Esophagus muscularis mucosa (tissue), 3 donors: ENCODE measurements around the gene NPPB.

Source experiments
- CTCF ChIP-seq, 3 experiments: fragments of 200-600 bp in 2 of 3; fragments of 450-650 bp in 1 of 3; sonication (generic) in 2 of 3; IDR thresholded peaks; one replicate each; pipeline ENCODE4 v1.5.1; 2017 to 2019; ENCODE audit warnings: antibody characterized with exemption in 3 of 3, mild to moderate bottlenecking in 2 of 3, moderate library complexity in 1 of 3
- EP300 ChIP-seq: sonication (generic); formaldehyde crosslinking; IDR thresholded peaks from one replicate; pipeline ENCODE4 v1.6.1; 2017; ENCODE audit warnings: antibody characterized with exemption

- TF ChIP-seq CTCF (IDR thresholded peaks at IDR 0.05), result no peak
- TF ChIP-seq EP300, result no peak
Measured at GRCh38 chr1:11860083-11860482, 1.3 kb upstream of the NPPB start.
